Measurements from ENCODE around the gene FKTN. TPM values are rescaled to one million over a fixed set of nuclear protein-coding genes. Genes with fewer than 3 reads are reported as not detected.

FKTN gene
- total and polyA plus RNA-seq, 7 donors = 1.7 to 9.8 (median 4.8) TPM

- 67 to 71% (median 70%) methylated on average over 4 of the region's 4 CpGs for WGBS, 3 donors
- ATAC-seq (no peak), DNase-seq (no peak)
- Histone ChIP-seq H3K4me3 (no peak overlapping the region), H3K27me3 (ENCODE audit: insufficient read depth in 3 of 3, low read length in 2 of 3) (no peaks in the 10 kb centered on the region), H3K4me1 (peaks cover 8% of the 10 kb centered on the region), H3K36me3 (ENCODE audit: insufficient read depth in 1 of 2, low read depth in 1 of 2) (no peaks in the 10 kb centered on the region), H3K9me3 (no peaks in the 10 kb centered on the region), H3K27ac (no peak overlapping the region)
- TF ChIP-seq, protein P1, sequence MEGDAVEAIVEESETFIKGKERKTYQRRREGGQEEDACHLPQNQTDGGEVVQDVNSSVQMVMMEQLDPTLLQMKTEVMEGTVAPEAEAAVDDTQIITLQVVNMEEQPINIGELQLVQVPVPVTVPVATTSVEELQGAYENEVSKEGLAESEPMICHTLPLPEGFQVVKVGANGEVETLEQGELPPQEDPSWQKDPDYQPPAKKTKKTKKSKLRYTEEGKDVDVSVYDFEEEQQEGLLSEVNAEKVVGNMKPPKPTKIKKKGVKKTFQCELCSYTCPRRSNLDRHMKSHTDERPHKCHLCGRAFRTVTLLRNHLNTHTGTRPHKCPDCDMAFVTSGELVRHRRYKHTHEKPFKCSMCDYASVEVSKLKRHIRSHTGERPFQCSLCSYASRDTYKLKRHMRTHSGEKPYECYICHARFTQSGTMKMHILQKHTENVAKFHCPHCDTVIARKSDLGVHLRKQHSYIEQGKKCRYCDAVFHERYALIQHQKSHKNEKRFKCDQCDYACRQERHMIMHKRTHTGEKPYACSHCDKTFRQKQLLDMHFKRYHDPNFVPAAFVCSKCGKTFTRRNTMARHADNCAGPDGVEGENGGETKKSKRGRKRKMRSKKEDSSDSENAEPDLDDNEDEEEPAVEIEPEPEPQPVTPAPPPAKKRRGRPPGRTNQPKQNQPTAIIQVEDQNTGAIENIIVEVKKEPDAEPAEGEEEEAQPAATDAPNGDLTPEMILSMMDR (IDR thresholded peaks at IDR 0.05) = no peak
- intact Hi-C loops (cut with DNase I) = no loop called here
Measured at GRCh38 chr9:105651806-105652205, 93.9 kb downstream of the FKTN start.

DNA sequence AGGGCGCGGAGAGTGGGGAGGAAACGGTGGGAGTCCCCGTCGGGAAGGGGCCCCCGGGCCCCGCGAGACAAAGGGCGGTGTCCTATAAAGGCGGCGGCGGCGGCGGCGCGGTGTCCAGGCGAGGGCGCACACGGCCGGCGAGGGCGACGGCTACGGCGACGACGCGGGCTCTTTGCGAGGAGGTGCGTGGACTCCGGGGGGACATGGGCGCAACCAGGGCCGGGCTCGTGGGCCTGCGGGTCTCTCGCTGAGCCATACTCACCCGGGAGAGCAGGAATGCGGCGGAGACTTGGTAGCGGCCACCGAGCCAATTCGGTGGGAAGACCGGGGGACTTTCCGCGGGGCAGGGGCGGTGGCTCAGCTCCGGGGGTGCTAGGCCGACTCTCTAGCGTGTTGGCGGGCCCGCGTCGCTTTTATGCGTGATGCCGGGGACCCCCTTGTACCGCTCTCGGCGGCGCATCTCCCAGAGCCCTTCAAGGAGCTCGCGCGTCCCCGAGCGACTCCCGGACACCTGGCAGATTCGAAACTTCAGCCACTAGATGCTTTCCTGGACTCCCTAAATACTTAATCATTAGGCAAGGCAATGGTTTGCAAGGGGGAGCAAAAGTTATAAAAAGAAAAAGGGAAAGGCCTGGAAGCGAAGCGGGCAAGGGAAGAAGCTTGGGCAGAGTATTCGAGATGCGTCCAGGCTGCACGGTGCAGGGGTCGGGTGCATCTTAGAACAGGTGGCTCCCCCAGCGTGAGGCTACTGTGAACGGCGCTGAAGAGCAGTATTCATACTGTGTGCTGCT, 98.4 kb downstream of the FKTN start:
- peak; percentile 36 to 80 for DNase-seq
- H3K27ac ChIP-seq = peak overlapping the region; percentile 76
- peak overlapping the region; percentile 92 for H3K4me3 ChIP-seq
- H3K9me3 ChIP-seq = no peaks in the 10 kb centered on the region
- 0 to 1% (median 1%) methylated on average over 69 to 75 of the region's 75 CpGs for WGBS, 3 donors
- H3K27me3 ChIP-seq (ENCODE audit: insufficient read depth in 3 of 3, low read length in 2 of 3) = no peaks in the 10 kb centered on the region
- peak; percentile 90 to 98 (median 96) for ATAC-seq
- TF ChIP-seq, protein P1 (IDR thresholded peaks at IDR 0.05) = peak; percentile 55
- intact Hi-C loops (cut with DNase I) = loop anchor here (5.0 kb wide), 1 partner anchor 61 kb away; no protein-coding TSS in a partner anchor
- peaks cover 21% of the 10 kb centered on the region for H3K4me1 ChIP-seq
- no peaks in the 10 kb centered on the region for H3K36me3 ChIP-seq (ENCODE audit: insufficient read depth in 1 of 2, low read depth in 1 of 2)

GRCh38 chr9:105658351-105658750, 100.4 kb downstream of the FKTN start:
- Histone ChIP-seq H3K4me1 (peaks cover 21% of the 10 kb centered on the region), H3K27ac (no peak overlapping the region), H3K4me3 (no peak overlapping the region), H3K27me3 (ENCODE audit: insufficient read depth in 3 of 3, low read length in 2 of 3) (no peaks in the 10 kb centered on the region), H3K36me3 (ENCODE audit: insufficient read depth in 1 of 2, low read depth in 1 of 2) (no peaks in the 10 kb centered on the region), H3K9me3 (no peaks in the 10 kb centered on the region)
- ATAC-seq = no peak
- TF ChIP-seq, protein P1 (IDR thresholded peaks at IDR 0.05) = no peak
- intact Hi-C loops (cut with DNase I) = loop anchor here (5.0 kb wide), 1 partner anchor 59 kb away; no protein-coding TSS in a partner anchor
- no peak for DNase-seq
- 44 to 83% (median 63%) methylated on average over 2 of the region's 2 CpGs for WGBS, 3 donors

- H3K36me3 ChIP-seq (ENCODE audit: insufficient read depth in 1 of 2, low read depth in 1 of 2) = no peaks in the 10 kb centered on the region
- ATAC-seq (no peak), DNase-seq (no peak)
- no peaks in the 10 kb centered on the region for H3K27me3 ChIP-seq (ENCODE audit: insufficient read depth in 3 of 3, low read length in 2 of 3)
- no peaks in the 10 kb centered on the region for H3K9me3 ChIP-seq
- H3K27ac ChIP-seq = no peak overlapping the region
- WGBS, 3 donors = 38 to 89% (median 44%) methylated on average over 4 of the region's 4 CpGs
- intact Hi-C loops (cut with DNase I) = no loop called here
- peaks cover 17% of the 10 kb centered on the region for H3K4me1 ChIP-seq
- TF ChIP-seq, protein P1 (IDR thresholded peaks at IDR 0.05) = no peak
- H3K4me3 ChIP-seq = no peak overlapping the region
Measured at GRCh38 chr9:105661011-105661410, 103.1 kb downstream of the FKTN start.

Measured in psoas muscle (tissue), 8 donors.